ENCODE data around the gene IGFLR1.

IGFLR1 gene

GRCh38 chr19:35739275-35740107 is 2.8 kb downstream of the IGFLR1 start:
- DNase-seq (ENCODE audit: low read depth, low spot score): no peak

GRCh38 chr19:35738887-35739229 is 3.4 kb downstream of the IGFLR1 start:
- DNase-seq (ENCODE audit: low read depth, low spot score): no peak

GRCh38 chr19:35738021-35738886 is 4.0 kb downstream of the IGFLR1 start:
- no peak for DNase-seq (ENCODE audit: low read depth, low spot score)

GRCh38 chr19:35736913-35737886 is 5.1 kb downstream of the IGFLR1 start:
- DNase-seq (ENCODE audit: low read depth, low spot score): no peak

GRCh38 chr19:35734889-35735288 is 7.4 kb downstream of the IGFLR1 start:
- DNase-seq (ENCODE audit: low read depth, low spot score): no peak

GRCh38 chr19:35734273-35734672 is 8.0 kb downstream of the IGFLR1 start:
- no peak for DNase-seq (ENCODE audit: low read depth, low spot score)

GRCh38 chr19:35733180-35734125 is 8.8 kb downstream of the IGFLR1 start:
- no peak for DNase-seq (ENCODE audit: low read depth, low spot score)

GRCh38 chr19:35732540-35733179 is 9.6 kb downstream of the IGFLR1 start:
- no peak for DNase-seq (ENCODE audit: low read depth, low spot score)

GRCh38 chr19:35731779-35732405 is 10.4 kb downstream of the IGFLR1 start:
- DNase-seq (ENCODE audit: low read depth, low spot score): no peak

GRCh38 chr19:35731353-35731752 is 10.9 kb downstream of the IGFLR1 start:
- DNase-seq (ENCODE audit: low read depth, low spot score): no peak

- DNase-seq (ENCODE audit: low read depth, low spot score): no peak
Measured at GRCh38 chr19:35730326-35730725, 11.9 kb downstream of the IGFLR1 start.

GRCh38 chr19:35729763-35730162 is 12.5 kb downstream of the IGFLR1 start:
- no peak for DNase-seq (ENCODE audit: low read depth, low spot score)

- DNase-seq (ENCODE audit: low read depth, low spot score): no peak
Measured at GRCh38 chr19:35729021-35729420, 13.2 kb downstream of the IGFLR1 start.

- no peak for DNase-seq (ENCODE audit: low read depth, low spot score)
Measured at GRCh38 chr19:35727956-35728706, 14.1 kb downstream of the IGFLR1 start.

GRCh38 chr19:35727053-35727955 is 14.9 kb downstream of the IGFLR1 start:
- DNase-seq (ENCODE audit: low read depth, low spot score): no peak

- no peak for DNase-seq (ENCODE audit: low read depth, low spot score)
Measured at GRCh38 chr19:35725216-35725861, 16.9 kb downstream of the IGFLR1 start.

GRCh38 chr19:35724560-35724959 is 17.7 kb downstream of the IGFLR1 start:
- no peak for DNase-seq (ENCODE audit: low read depth, low spot score)
